Duodenal mucosa (tissue), 2 donors: Measurements from ENCODE around the gene EEF2K.

Experiments used
- H3K27ac ChIP-seq: one replicate; pipeline ENCODE4 v1.7.0; 2013; ENCODE audit warnings: low read depth, low read length
- H3K27me3 ChIP-seq, 2 donors: one replicate each; pipeline ENCODE4 v1.7.0; 2013; ENCODE audit warnings: low read length in 2 of 2, control low read depth in 1 of 2; ENCODE audit not compliant: insufficient read depth in 2 of 2, control insufficient read depth in 1 of 2
- H3K36me3 ChIP-seq, 2 donors: one replicate each; pipeline ENCODE4 v1.7.0; 2013; ENCODE audit warnings: low read length in 2 of 2, control low read depth in 1 of 2; ENCODE audit not compliant: insufficient read depth in 2 of 2, control insufficient read depth in 1 of 2
- H3K4me1 ChIP-seq, 2 donors: one replicate each; pipeline ENCODE4 v1.7.0; 2013; ENCODE audit warnings: low read length in 2 of 2, control low read depth in 1 of 2; ENCODE audit not compliant: insufficient read depth in 2 of 2, control insufficient read depth in 1 of 2
- H3K4me3 ChIP-seq, 2 donors: one replicate each; pipeline ENCODE4 v1.7.0; 2013; ENCODE audit warnings: low read length in 2 of 2, low read depth in 1 of 2
- H3K9ac ChIP-seq, 2 donors: one replicate each; pipeline ENCODE4 v1.7.0; 2013; ENCODE audit warnings: low read length in 2 of 2, low read depth in 1 of 2
- H3K9me3 ChIP-seq, 2 donors: one replicate each; pipeline ENCODE4 v1.7.0; 2013; ENCODE audit warnings: low read length in 2 of 2, control low read depth in 1 of 2; ENCODE audit not compliant: control insufficient read depth in 1 of 2

Gene EEF2K

DNA sequence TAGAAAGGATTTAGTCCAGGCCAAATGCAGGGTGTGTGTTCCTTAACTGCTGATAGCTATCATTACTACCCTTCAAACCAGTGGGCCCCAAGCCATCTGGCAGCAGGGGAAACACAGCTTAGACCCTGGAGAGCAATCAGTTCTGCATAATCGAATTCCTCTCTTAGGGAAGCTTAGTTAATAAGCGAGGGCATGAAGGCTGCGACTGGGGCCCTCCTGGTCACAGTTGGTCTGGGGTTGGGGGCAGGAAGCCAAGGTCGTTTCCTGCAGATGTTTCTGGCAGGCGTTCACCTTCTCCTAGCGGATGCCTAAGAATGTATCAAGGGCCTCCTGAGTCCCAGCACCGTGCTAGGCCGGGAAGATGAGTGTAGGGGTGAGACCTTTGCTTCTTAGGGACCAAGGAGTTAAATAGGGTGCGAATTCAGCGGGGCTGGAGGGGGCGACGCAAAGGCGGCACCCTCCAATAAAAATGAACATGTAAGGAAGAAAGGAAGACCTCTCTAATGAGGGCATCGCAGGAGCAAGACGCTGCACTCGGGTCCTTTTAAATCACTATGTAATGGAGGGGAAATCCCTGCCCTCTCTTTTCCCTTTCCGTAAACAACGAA is 16.5 kb upstream of the EEF2K start:
- no peaks in the 10 kb centered on the region for H3K27me3 ChIP-seq
- peak overlapping the region; percentile 65 to 80 for H3K4me3 ChIP-seq
- peak overlapping the region; percentile 99 for H3K27ac ChIP-seq
- no peaks in the 10 kb centered on the region for H3K36me3 ChIP-seq
- H3K4me1 ChIP-seq: peaks cover 28 to 36% of the 10 kb centered on the region in 2 donors
- H3K9me3 ChIP-seq: no peaks in the 10 kb centered on the region
- peak overlapping the region; percentile 73 to 87 for H3K9ac ChIP-seq

DNA sequence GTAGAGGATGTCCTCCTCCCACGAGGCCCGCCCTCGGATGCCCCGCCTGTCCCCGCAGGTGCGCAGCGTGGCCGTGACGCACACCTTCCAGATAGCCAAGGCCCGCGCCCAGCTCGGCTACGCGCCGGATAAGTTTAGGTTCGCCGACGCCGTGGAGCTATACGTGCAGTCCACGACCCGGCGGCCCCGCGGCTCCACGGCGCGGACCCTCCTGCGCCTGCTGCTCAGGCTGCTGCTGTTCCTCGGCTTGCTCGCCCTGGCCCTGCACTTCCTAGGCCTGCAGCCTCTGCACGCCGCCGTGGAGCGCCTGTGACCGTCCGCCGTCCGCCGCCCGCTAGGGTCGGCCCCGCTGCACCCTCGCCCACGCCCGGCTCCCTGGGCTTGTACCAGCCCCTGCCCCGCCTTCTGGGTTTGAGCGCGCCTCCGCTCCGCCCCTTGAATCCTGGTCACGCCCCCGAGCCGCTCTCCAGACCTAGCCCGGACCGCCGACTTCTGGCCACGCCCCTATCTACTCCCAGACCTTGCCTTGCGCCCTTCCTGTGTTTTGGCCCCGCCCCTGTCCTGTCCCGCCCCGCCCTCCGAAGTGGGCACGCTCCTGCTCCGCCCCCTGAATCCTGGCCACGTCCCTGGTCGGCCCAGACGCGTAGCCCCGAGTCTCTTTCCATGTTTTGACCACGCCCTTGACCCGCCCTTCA is 15.8 kb upstream of the EEF2K start:
- no peaks in the 10 kb centered on the region for H3K36me3 ChIP-seq
- H3K4me3 ChIP-seq: peak overlapping the region; percentile 65 to 80
- no peaks in the 10 kb centered on the region for H3K27me3 ChIP-seq
- H3K4me1 ChIP-seq: peaks cover 28 to 36% of the 10 kb centered on the region in 2 donors
- H3K9ac ChIP-seq: peak overlapping the region; percentile 73 to 87
- no peaks in the 10 kb centered on the region for H3K9me3 ChIP-seq
- peak overlapping the region; percentile 99 for H3K27ac ChIP-seq

- Histone ChIP-seq H3K9me3 (no peaks in the 10 kb centered on the region), H3K4me1 (peaks cover 28 to 38% of the 10 kb centered on the region in 2 donors), H3K9ac (peak overlapping the region; percentile 76 to 84), H3K27me3 (no peaks in the 10 kb centered on the region), H3K27ac (peak overlapping the region; percentile 95), H3K4me3 (peak overlapping the region; percentile 61 to 70), H3K36me3 (no peaks in the 10 kb centered on the region)
These were observed 15.1 kb upstream of the EEF2K start for GRCh38 chr16:22190776-22191531.

DNA sequence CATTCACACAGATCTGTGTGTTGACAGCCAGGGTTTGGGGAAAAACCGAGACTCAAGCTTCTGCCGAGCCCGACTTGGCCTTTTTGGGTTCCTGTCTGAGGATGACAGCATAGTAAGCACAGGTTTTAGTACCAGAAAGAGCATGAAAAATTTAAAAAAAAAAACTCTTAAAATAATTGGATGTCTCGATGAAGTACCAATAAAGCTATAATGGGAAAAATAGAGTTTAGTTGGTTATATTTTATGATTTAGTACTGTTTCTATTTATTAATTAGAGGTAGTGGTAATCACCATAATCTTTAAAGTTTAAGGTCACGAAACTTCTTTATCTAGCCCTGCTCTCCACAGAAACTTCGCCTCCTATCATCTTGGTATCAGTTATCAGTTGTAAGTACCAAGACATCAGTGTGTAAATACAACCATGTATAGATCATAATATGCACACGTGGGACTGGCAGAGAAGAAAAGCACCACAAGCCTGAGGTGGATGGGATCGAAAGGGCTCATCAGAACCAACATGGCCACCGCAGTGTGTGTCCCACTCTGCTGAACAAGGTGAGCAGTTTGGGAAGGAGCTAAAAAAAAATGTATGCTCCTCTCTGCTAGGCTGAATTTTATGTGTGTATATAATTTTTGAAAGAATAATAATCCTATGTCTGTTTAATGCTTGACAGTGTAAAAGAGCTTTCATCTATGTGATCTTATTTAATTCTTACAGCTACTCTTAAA is 14.4 kb upstream of the EEF2K start:
- peak overlapping the region; percentile 61 to 70 for H3K4me3 ChIP-seq
- no peaks in the 10 kb centered on the region for H3K9me3 ChIP-seq
- H3K9ac ChIP-seq: peak overlapping the region; percentile 76 to 84
- H3K27me3 ChIP-seq: no peaks in the 10 kb centered on the region
- H3K27ac ChIP-seq: peak overlapping the region; percentile 95
- H3K4me1 ChIP-seq: peaks cover 28 to 38% of the 10 kb centered on the region in 2 donors
- no peaks in the 10 kb centered on the region for H3K36me3 ChIP-seq

DNA sequence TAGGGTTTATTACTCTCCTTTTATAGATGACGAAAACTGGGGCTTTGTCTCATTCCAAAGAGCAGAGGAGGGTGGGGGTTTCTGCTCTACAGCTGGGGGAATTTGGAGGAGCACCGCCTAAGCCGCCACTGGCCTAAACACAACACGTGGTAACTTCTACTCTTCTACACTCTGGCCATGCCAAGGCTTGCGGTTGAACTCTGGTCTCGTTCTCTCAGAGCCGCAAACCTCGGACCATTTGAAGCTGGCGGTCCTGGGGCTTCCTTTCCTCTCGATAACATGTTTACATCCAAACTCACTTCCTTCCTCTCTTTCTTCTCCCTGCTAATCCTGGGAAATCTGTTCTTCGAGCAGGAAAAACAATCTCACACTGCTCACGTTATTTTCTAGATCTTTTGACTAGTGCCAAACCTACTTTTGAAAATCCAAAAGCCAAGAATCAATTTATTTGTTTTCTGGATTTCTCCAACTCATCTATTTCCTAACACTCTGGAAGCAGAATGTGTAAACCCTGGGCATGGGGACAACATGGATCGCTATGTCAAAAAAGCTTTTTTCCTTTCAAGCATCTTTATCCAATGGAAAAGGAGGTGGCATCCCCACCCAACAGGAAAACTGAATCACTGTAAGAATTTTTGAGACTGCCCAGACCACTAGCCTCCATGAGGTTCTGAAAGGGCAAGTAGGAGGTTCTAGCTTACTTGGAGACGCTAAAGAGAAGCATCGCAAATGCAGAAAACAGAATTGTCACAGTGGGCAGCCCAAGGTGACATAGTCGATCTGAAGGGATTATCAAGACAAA is 13.6 kb upstream of the EEF2K start:
- H3K36me3 ChIP-seq: no peaks in the 10 kb centered on the region
- no peaks in the 10 kb centered on the region for H3K9me3 ChIP-seq
- peak overlapping the region; percentile 76 to 84 for H3K9ac ChIP-seq
- H3K4me1 ChIP-seq: peaks cover 28 to 38% of the 10 kb centered on the region in 2 donors
- H3K27ac ChIP-seq: peak overlapping the region; percentile 71
- no peaks in the 10 kb centered on the region for H3K27me3 ChIP-seq
- H3K4me3 ChIP-seq: peak overlapping the region; percentile 61 to 70

GRCh38 chr16:22193063-22193411 is 13.0 kb upstream of the EEF2K start:
- Histone ChIP-seq H3K9me3 (no peaks in the 10 kb centered on the region), H3K27me3 (no peaks in the 10 kb centered on the region), H3K36me3 (no peaks in the 10 kb centered on the region), H3K9ac (no peak overlapping the region), H3K4me1 (peaks cover 28 to 38% of the 10 kb centered on the region in 2 donors), H3K27ac (no peak overlapping the region), H3K4me3 (no peak overlapping the region)

GRCh38 chr16:22194707-22195444 is 11.2 kb upstream of the EEF2K start:
- peak overlapping the region in 1 of 2 donors; percentile 83 for H3K4me3 ChIP-seq
- H3K4me1 ChIP-seq: peaks cover 13 to 20% of the 10 kb centered on the region in 2 donors
- H3K27me3 ChIP-seq: no peaks in the 10 kb centered on the region
- H3K9me3 ChIP-seq: no peaks in the 10 kb centered on the region
- H3K36me3 ChIP-seq: no peaks in the 10 kb centered on the region
- no peak overlapping the region for H3K27ac ChIP-seq
- H3K9ac ChIP-seq: peak overlapping the region in 1 of 2 donors; percentile 60

GRCh38 chr16:22195445-22195694 is 10.7 kb upstream of the EEF2K start:
- Histone ChIP-seq H3K36me3 (no peaks in the 10 kb centered on the region), H3K4me1 (peaks cover 13 to 17% of the 10 kb centered on the region in 2 donors), H3K9ac (peak overlapping the region in 1 of 2 donors; percentile 60), H3K27me3 (no peaks in the 10 kb centered on the region), H3K4me3 (peak overlapping the region; percentile 83 to 87), H3K9me3 (no peaks in the 10 kb centered on the region), H3K27ac (no peak overlapping the region)
